ENCODE measurements around the gene ELP5. TPM values are rescaled to one million over a fixed set of nuclear protein-coding genes. Genes with fewer than 3 reads are reported as not detected.

Gene ELP5
- total and polyA plus RNA-seq, 2 of the 4 experiments (the other 2 are of a cell fraction), result 39.3 to 46.6 TPM

DNA sequence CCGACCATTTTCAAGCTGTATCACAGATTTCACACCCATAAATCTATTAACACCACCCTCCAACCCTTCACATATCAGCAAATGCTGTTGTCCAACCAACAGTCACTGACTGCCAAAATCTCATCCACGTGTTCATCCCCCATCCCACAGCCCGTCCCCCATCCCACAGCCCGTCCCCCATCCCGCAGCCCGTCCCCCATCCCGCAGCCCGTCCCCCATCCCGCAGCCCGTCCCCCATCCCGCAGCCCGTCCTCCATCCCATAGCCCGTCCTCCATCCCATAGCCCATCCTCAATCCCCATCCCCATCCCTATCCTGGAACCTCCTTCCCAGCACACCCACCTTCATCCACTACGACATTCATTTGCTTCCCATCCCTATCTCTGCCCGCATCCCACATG is 46.5 kb upstream of the ELP5 start:
- Histone ChIP-seq H2BK15ac (ENCODE audit: low read depth, low read length) (no peak overlapping the region; the same call in 2 of the 3 replicates), H4K91ac (ENCODE audit: insufficient read depth, low read depth, low read length) (no peak overlapping the region; the same call in none of the 2 replicates), H3K36me3 (ENCODE audit: control insufficient read depth, insufficient read depth, low read length) (peaks cover 21% of the 10 kb centered on the region), H3K27ac (ENCODE audit: insufficient read depth, low read length) (no peak overlapping the region; the same call in 1 of the 2 replicates), H3K14ac (replicated peaks; ENCODE audit: low read depth, low read length) (peak overlapping the region; percentile 88), H2AFZ (replicated peaks; ENCODE audit: low read length, poor library complexity) (peak overlapping the region; percentile 95), H3K4me2 (ENCODE audit: low read depth, low read length) (peak overlapping the region; percentile 68), H3K9me1 (ENCODE audit: insufficient read depth, low read length) (peaks cover 13% of the 10 kb centered on the region), H4K8ac (ENCODE audit: low read depth in 2 of 2, low read length in 2 of 2) (peak overlapping the region; percentile 62 to 75; a peak in 3 of 4 replicates), H3K9me3 (ENCODE audit: control insufficient read depth, insufficient read depth, low read length) (no peaks in the 10 kb centered on the region), H4K5ac (ENCODE audit: low read depth, low read length) (no peak overlapping the region), H2AK9ac (replicated peaks; ENCODE audit: low read depth, low read length, poor library complexity) (peak overlapping the region; percentile 4), H2BK20ac (ENCODE audit: low read depth, low read length) (no peak overlapping the region), H3K79me1 (ENCODE audit: low read depth in 1 of 2, low read length in 2 of 2) (peaks cover 13 to 74% of the 10 kb centered on the region in 2 experiments), H3K4ac (ENCODE audit: low read depth, low read length) (peak overlapping the region; percentile 72), H3K27me3 (ENCODE audit: control insufficient read depth, insufficient read depth, low read length) (no peaks in the 10 kb centered on the region), H3K18ac (ENCODE audit: low read depth, low read length) (no peak overlapping the region), H3K56ac (ENCODE audit: extremely low read depth, insufficient read depth, low read length) (no peak overlapping the region), H3K9ac (ENCODE audit: low read depth, low read length) (peak overlapping the region; percentile 11), H3K23ac (ENCODE audit: low read depth, low read length) (peak overlapping the region; percentile 45; the same call in 1 of the 2 replicates), H2BK5ac (ENCODE audit: low read depth, low read length, poor library complexity, severe bottlenecking) (no peak overlapping the region), H3K4me3 (ENCODE audit: insufficient read depth, low read depth, low read length) (peak overlapping the region; percentile 51), H3K4me1 (ENCODE audit: control insufficient read depth, insufficient read depth, low read length) (peaks cover 9% of the 10 kb centered on the region), H2AK5ac (ENCODE audit: low read depth, low read length) (peak overlapping the region; percentile 77), H2BK120ac (ENCODE audit: low read depth, low read length) (no peak overlapping the region), H4K20me1 (ENCODE audit: insufficient read depth, low read length) (peaks cover 44% of the 10 kb centered on the region)
- POLR2A ChIA-PET (ENCODE audit: unreplicated experiment), result no interaction called here
- TF ChIP-seq BHLHE40 (IDR thresholded peaks at IDR 0.05; ENCODE audit: low read depth, low read length) (no peak), NFE2L2 (IDR thresholded peaks at IDR 0.05; ENCODE audit: low read depth, low read length) (no peak), SMC3 (IDR thresholded peaks at IDR 0.05; ENCODE audit: low read depth, low read length) (no peak), CEBPB (IDR thresholded peaks at IDR 0.05; ENCODE audit: low read depth, low read length) (no peak), RCOR1 (IDR thresholded peaks at IDR 0.05; ENCODE audit: insufficient replicate concordance, low read length) (no peak)
- TF ChIP-seq, protein P1, sequence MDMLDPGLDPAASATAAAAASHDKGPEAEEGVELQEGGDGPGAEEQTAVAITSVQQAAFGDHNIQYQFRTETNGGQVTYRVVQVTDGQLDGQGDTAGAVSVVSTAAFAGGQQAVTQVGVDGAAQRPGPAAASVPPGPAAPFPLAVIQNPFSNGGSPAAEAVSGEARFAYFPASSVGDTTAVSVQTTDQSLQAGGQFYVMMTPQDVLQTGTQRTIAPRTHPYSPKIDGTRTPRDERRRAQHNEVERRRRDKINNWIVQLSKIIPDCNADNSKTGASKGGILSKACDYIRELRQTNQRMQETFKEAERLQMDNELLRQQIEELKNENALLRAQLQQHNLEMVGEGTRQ (IDR thresholded peaks at IDR 0.05; ENCODE audit: low read depth, low read length), result no peak
- TF ChIP-seq, protein P2, sequence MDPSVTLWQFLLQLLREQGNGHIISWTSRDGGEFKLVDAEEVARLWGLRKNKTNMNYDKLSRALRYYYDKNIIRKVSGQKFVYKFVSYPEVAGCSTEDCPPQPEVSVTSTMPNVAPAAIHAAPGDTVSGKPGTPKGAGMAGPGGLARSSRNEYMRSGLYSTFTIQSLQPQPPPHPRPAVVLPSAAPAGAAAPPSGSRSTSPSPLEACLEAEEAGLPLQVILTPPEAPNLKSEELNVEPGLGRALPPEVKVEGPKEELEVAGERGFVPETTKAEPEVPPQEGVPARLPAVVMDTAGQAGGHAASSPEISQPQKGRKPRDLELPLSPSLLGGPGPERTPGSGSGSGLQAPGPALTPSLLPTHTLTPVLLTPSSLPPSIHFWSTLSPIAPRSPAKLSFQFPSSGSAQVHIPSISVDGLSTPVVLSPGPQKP (IDR thresholded peaks at IDR 0.05; ENCODE audit: borderline replicate concordance, low read depth, low read length), result no peak
- CTCF ChIA-PET, result no interaction called here
- dilution Hi-C loops (cut with HindIII; ENCODE audit: low sequenced_read_pairs, unreplicated experiment), result no loop called here
- WGBS, 2 experiments (ENCODE audit: extremely low coverage in 2 of 2, insufficient read length in 1 of 2), result 27% methylated on average over 6 of the region's 15 CpGs; no CpG with 5 or more reads in 1 of the 2 experiments
- no peak for ATAC-seq (ENCODE audit: low read depth)
- no peak for DNase-seq
- BruUV-seq (replicated peaks), result no TSS peak
- intact Hi-C loops (cut with micrococcal nuclease), result no loop called here
- in situ Hi-C loops (cut with MboI; ENCODE audit: low sequenced_read_pairs), result no loop called here
